HG02973 (cell line): ENCODE results near the gene PNPLA7.
"Not testable (repeated sequence)": the region's sequence is repeated elsewhere in the genome, so short reads cannot be mapped to it uniquely, and the experiment has no call there.

ENCODE experiments used
- ATAC-seq: cut with Tn5 transposase; IDR thresholded peaks from one replicate; pipeline ENCODE4 v1.9.1; 2021; ENCODE audit warnings: moderate library complexity; ENCODE audit not compliant: unreplicated experiment

PNPLA7 gene

GRCh38 chr9:137575716-137576411 lies 25.7 kb upstream of the PNPLA7 start:
- ATAC-seq: no peak

GRCh38 chr9:137575364-137575715 lies 25.1 kb upstream of the PNPLA7 start:
- no peak for ATAC-seq

GRCh38 chr9:137574192-137574591 lies 24.0 kb upstream of the PNPLA7 start:
- ATAC-seq: no peak

GRCh38 chr9:137570566-137570965 lies 20.4 kb upstream of the PNPLA7 start:
- no peak for ATAC-seq

- no peak for ATAC-seq
Observed at GRCh38 chr9:137569609-137570203, 19.5 kb upstream of the PNPLA7 start.

GRCh38 chr9:137568445-137568844 lies 18.2 kb upstream of the PNPLA7 start:
- ATAC-seq: not testable (repeated sequence)

- ATAC-seq: no peak
Observed at GRCh38 chr9:137564817-137565411, 14.7 kb upstream of the PNPLA7 start.

- no peak for ATAC-seq
Observed at GRCh38 chr9:137564134-137564533, 13.9 kb upstream of the PNPLA7 start.

GRCh38 chr9:137558127-137558526 lies 7.9 kb upstream of the PNPLA7 start:
- no peak for ATAC-seq

GRCh38 chr9:137556069-137556838 lies 6.1 kb upstream of the PNPLA7 start:
- no peak for ATAC-seq

GRCh38 chr9:137555179-137555578 lies 5.0 kb upstream of the PNPLA7 start:
- ATAC-seq: no peak

GRCh38 chr9:137554349-137554748 lies 4.1 kb upstream of the PNPLA7 start:
- ATAC-seq: no peak

GRCh38 chr9:137553654-137554053 lies 3.5 kb upstream of the PNPLA7 start:
- not testable (repeated sequence) for ATAC-seq

GRCh38 chr9:137552022-137552768 lies 2.0 kb upstream of the PNPLA7 start:
- ATAC-seq: peak; percentile 19

GRCh38 chr9:137551264-137552021 lies 1.2 kb upstream of the PNPLA7 start, which contains the start of gene MRPL41:
Gene MRPL41 (plus strand): TSS chr9:137551879. CDS start chr9:137552082, 203 bp downstream.
- ATAC-seq: peak; percentile 75

GRCh38 chr9:137550958-137551263 lies 709 bp upstream of the PNPLA7 start:
- ATAC-seq: not testable (repeated sequence)

- no peak for ATAC-seq
Observed at GRCh38 chr9:137547687-137548543, 2.3 kb downstream of the PNPLA7 start.

GRCh38 chr9:137545123-137545522 lies 5.1 kb downstream of the PNPLA7 start:
- ATAC-seq: no peak

- ATAC-seq: no peak
Observed at GRCh38 chr9:137544176-137544760, 5.9 kb downstream of the PNPLA7 start.
